ENCODE results near the gene CCDC86. TPM values are rescaled to one million over a fixed set of nuclear protein-coding genes. Genes with fewer than 3 reads are reported as not detected.
A peak's percentile ranks its signal among the peaks of the same experiment; 100 is the strongest.

CCDC86 gene, protein sequence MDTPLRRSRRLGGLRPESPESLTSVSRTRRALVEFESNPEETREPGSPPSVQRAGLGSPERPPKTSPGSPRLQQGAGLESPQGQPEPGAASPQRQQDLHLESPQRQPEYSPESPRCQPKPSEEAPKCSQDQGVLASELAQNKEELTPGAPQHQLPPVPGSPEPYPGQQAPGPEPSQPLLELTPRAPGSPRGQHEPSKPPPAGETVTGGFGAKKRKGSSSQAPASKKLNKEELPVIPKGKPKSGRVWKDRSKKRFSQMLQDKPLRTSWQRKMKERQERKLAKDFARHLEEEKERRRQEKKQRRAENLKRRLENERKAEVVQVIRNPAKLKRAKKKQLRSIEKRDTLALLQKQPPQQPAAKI
- total RNA-seq: 10 to 100 TPM; 25.9 to 85.7 TPM

DNA sequence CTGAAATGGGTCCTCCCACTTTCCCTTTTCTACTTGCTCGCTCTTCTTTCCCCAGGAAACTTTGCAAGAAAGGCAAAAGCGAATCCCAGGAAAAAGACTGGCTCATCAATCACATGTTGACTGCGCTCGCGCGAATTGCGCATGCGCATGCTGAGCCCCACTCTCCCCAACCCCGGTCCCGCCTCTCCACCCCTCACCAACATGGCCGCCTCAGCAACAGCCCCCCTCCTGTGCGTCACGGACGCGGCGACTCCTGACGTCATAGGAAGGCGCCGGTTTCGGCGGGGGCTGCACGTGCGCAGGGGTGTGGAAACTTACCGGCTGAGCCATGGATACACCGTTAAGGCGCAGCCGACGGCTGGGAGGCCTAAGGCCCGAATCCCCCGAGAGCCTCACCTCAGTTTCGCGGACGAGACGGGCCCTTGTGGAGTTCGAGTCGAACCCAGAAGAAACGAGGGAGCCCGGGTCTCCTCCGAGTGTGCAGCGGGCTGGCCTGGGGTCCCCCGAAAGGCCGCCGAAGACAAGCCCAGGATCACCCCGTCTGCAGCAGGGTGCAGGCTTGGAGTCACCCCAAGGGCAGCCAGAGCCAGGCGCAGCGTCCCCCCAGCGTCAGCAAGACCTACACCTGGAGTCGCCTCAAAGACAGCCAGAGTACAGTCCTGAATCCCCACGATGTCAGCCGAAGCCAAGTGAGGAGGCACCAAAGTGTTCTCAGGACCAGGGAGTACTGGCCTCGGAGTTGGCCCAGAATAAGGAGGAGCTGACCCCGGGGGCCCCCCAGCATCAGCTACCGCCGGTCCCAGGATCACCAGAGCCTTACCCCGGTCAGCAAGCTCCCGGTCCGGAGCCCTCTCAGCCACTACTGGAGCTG lies at the start of gene CCDC86:
TSS of gene CCDC86 (plus strand) at position 317 of the 871 bp plus-strand sequence. CDS start at position 329, 12 bp downstream.
- Mint-ChIP-seq H3K9me3 (peaks cover 4% of the 10 kb centered on the region), H3K27ac (peak within 1 kb of the TSS; percentile 95), H3K27me3 (no peaks in the 10 kb centered on the region), H3K4me3 (peak within 1 kb of the TSS; percentile 94), H3K4me1 (peaks cover 33% of the 10 kb centered on the region), H3K36me3 (ENCODE audit: low read depth) (peaks cover 54% of the 10 kb centered on the region)
- ATAC-seq (replicated peaks): peak; percentile 95

DNA sequence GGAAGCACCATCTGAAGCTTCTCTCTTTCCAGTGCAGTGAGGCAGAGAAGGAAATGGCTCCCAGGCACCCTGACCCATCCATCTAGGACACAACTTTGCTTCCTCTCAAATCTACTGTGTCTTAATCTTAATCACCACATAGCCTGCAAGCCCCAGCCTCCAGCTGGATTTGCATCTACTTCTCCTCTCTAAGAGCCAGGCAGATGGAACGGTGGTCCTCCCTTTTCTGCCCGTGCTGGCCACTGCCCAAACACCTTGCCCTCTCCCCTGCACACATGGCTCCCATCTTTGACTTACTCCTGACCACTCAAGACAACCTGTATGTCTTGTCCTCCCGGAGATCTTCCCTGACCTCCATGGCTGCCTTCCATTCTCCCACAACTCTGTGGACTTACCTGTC lies 49.4 kb upstream of the CCDC86 start:
- no peaks in the 10 kb centered on the region for H3K36me3 Mint-ChIP-seq (ENCODE audit: low read depth)
- no peaks in the 10 kb centered on the region for H3K4me1 Mint-ChIP-seq
- no peaks in the 10 kb centered on the region for H3K27me3 Mint-ChIP-seq
- H3K9me3 Mint-ChIP-seq: no peaks in the 10 kb centered on the region
- no peak for ATAC-seq (replicated peaks)
- H3K4me3 Mint-ChIP-seq: no peak overlapping the region
- no peak overlapping the region for H3K27ac Mint-ChIP-seq

DNA sequence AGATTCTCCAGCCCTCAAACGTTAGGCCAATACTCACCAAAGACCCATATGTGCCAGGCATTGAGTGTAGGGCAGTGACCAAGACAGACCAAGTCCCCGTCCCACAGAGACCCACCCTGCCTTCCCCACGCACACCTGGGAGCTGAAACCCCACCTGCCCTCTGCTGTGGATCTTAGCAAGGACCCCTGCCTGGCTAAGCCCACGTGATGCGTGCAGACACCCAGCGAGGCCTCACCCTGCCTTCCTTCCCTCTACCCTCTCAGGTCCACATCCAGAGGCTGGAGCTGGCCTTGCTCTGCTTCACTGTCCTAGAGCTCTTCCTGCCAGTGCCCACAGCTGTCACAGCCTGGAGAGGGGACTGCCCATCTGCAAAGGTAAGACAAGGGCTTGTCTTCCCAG lies 46.6 kb upstream of the CCDC86 start:
- peaks cover under 1% of the 10 kb centered on the region for H3K27me3 Mint-ChIP-seq
- no peaks in the 10 kb centered on the region for H3K9me3 Mint-ChIP-seq

GRCh38 chr11:60797846-60798630 lies 43.9 kb upstream of the CCDC86 start:
- Mint-ChIP-seq H3K9me3 (no peaks in the 10 kb centered on the region), H3K27me3 (peaks cover 8% of the 10 kb centered on the region), H3K4me3 (no peak overlapping the region), H3K27ac (no peak overlapping the region), H3K4me1 (no peaks in the 10 kb centered on the region), H3K36me3 (ENCODE audit: low read depth) (no peaks in the 10 kb centered on the region)
- ATAC-seq (replicated peaks): no peak

More for the DNA sequence above, 46.6 kb upstream of the CCDC86 start:
- Mint-ChIP-seq H3K27ac (no peak overlapping the region), H3K4me1 (no peaks in the 10 kb centered on the region), H3K36me3 (ENCODE audit: low read depth) (no peaks in the 10 kb centered on the region), H3K4me3 (no peak overlapping the region)
- ATAC-seq (replicated peaks): no peak

DNA sequence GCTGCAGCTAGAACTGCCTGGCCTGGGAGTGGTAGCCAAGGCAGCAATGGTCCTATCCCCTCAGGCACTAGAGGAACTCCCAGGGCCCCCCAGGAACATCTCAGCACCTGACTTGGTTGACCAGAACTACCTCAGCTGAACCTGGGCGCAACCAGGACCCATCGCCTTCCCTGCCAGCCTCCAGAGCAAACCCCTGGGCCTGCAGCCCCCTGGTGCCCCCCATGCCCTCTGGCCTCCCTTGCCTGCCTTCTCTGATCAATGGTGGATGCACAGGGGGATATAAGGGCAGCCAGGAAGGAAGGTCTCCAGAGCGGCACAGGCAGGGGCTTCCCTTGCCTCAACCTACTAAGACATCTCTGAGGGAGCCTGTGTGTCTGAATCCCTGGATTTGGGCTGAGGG lies 43.3 kb upstream of the CCDC86 start:
- no peaks in the 10 kb centered on the region for H3K9me3 Mint-ChIP-seq
- ATAC-seq (replicated peaks): no peak
- no peaks in the 10 kb centered on the region for H3K36me3 Mint-ChIP-seq (ENCODE audit: low read depth)
- no peak overlapping the region for H3K4me3 Mint-ChIP-seq
- no peak overlapping the region for H3K27ac Mint-ChIP-seq
- peaks cover 8% of the 10 kb centered on the region for H3K27me3 Mint-ChIP-seq
- no peaks in the 10 kb centered on the region for H3K4me1 Mint-ChIP-seq

GRCh38 chr11:60801194-60801593 lies 40.7 kb upstream of the CCDC86 start:
- Mint-ChIP-seq H3K4me1 (no peaks in the 10 kb centered on the region), H3K9me3 (no peaks in the 10 kb centered on the region), H3K4me3 (no peak overlapping the region), H3K27ac (no peak overlapping the region), H3K27me3 (peaks cover 11% of the 10 kb centered on the region), H3K36me3 (ENCODE audit: low read depth) (no peaks in the 10 kb centered on the region)
- no peak for ATAC-seq (replicated peaks)

GRCh38 chr11:60803273-60803936 lies 38.5 kb upstream of the CCDC86 start:
- ATAC-seq (replicated peaks): no peak
- Mint-ChIP-seq H3K9me3 (no peaks in the 10 kb centered on the region), H3K27ac (no peak overlapping the region), H3K27me3 (peaks cover 16% of the 10 kb centered on the region), H3K4me1 (no peaks in the 10 kb centered on the region), H3K4me3 (no peak overlapping the region), H3K36me3 (ENCODE audit: low read depth) (no peaks in the 10 kb centered on the region)

- Mint-ChIP-seq H3K4me1 (no peaks in the 10 kb centered on the region), H3K36me3 (ENCODE audit: low read depth) (no peaks in the 10 kb centered on the region), H3K9me3 (no peaks in the 10 kb centered on the region), H3K27me3 (peaks cover 17% of the 10 kb centered on the region), H3K27ac (no peak overlapping the region), H3K4me3 (no peak overlapping the region)
- ATAC-seq (replicated peaks): no peak
Observed at GRCh38 chr11:60809249-60809648, 32.7 kb upstream of the CCDC86 start.

DNA sequence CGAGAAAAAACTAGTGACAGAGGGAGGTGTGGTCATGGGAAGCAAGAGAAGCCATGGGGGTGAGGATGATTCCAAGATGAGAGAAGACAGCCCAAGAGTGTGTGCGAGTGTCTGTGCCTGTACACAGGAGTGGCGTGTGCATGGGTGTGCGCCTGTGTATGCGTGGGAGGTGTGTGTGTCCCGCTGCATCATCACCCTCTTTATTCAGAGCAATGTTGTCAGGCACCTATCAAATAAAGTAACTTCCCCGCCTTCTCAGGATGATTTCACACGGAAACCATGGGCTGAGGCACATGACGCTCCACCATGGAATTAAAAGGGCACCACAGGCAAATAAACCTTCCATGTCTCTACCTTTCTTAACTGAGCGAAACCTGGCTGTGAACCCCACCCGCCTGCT lies 32.2 kb upstream of the CCDC86 start:
- Mint-ChIP-seq H3K27ac (no peak overlapping the region), H3K27me3 (peaks cover 17% of the 10 kb centered on the region), H3K4me3 (no peak overlapping the region), H3K36me3 (ENCODE audit: low read depth) (no peaks in the 10 kb centered on the region), H3K9me3 (no peaks in the 10 kb centered on the region), H3K4me1 (no peaks in the 10 kb centered on the region)
- ATAC-seq (replicated peaks): no peak

DNA sequence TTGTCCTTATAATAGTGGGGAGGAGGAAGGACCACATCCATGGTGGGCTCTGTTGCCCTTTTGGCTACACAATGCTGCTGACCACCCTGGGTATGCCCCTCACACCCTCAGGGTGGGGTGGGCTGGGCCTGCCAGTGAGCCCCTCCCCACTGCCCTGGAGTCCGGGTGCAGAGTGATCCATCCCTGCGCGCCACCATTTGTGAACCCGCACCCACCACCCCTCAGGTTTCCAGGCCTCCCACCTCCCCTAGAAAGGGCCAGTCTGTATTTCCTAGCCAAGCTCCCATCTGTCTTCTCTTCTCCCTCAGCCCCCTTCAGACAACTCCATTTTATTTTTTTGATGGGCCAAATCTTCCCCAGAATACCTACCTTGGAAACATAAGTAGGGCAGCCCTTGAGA lies 31.8 kb upstream of the CCDC86 start:
- Mint-ChIP-seq H3K4me1 (no peaks in the 10 kb centered on the region), H3K27ac (no peak overlapping the region)
- no peak for ATAC-seq (replicated peaks)

GRCh38 chr11:60810569-60810968 lies 31.3 kb upstream of the CCDC86 start:
- Mint-ChIP-seq H3K9me3 (no peaks in the 10 kb centered on the region), H3K36me3 (ENCODE audit: low read depth) (no peaks in the 10 kb centered on the region), H3K4me1 (no peaks in the 10 kb centered on the region), H3K27me3 (peaks cover 17% of the 10 kb centered on the region), H3K27ac (no peak overlapping the region), H3K4me3 (no peak overlapping the region)
- no peak for ATAC-seq (replicated peaks)

More for the DNA sequence above, 31.8 kb upstream of the CCDC86 start:
- Mint-ChIP-seq H3K36me3 (ENCODE audit: low read depth) (no peaks in the 10 kb centered on the region), H3K4me3 (no peak overlapping the region), H3K27me3 (peaks cover 17% of the 10 kb centered on the region), H3K9me3 (no peaks in the 10 kb centered on the region)

DNA sequence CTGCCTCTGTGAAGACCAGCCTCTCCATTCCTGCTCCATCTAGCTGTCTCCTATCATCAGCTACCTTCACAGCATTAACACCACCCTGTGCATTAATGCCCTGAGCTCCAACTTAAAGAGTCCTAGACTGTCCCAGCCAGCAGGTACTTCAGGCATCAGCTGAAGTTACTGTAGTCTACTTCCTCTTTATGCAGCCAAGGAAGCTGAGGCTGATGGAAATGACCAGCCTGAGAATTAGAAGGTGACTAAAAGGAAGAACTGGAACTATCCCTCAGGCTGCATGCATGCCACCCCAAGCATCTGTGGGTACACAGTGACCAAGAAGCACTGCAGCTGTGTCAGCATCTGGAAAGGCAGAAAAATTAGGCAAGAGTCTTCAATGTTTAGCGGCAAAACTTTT lies 28.6 kb upstream of the CCDC86 start:
- Mint-ChIP-seq H3K27me3 (peaks cover 10% of the 10 kb centered on the region), H3K4me1 (no peaks in the 10 kb centered on the region), H3K36me3 (ENCODE audit: low read depth) (no peaks in the 10 kb centered on the region), H3K4me3 (no peak overlapping the region), H3K9me3 (no peaks in the 10 kb centered on the region), H3K27ac (no peak overlapping the region)
- no peak for ATAC-seq (replicated peaks)

- Mint-ChIP-seq H3K4me3 (no peak overlapping the region), H3K27ac (no peak overlapping the region), H3K9me3 (no peaks in the 10 kb centered on the region), H3K4me1 (no peaks in the 10 kb centered on the region), H3K36me3 (ENCODE audit: low read depth) (no peaks in the 10 kb centered on the region), H3K27me3 (peaks cover 10% of the 10 kb centered on the region)
- no peak for ATAC-seq (replicated peaks)
Observed at GRCh38 chr11:60814112-60814511, 27.8 kb upstream of the CCDC86 start.

GRCh38 chr11:60816590-60817157 lies 25.2 kb upstream of the CCDC86 start:
- ATAC-seq (replicated peaks): no peak
- Mint-ChIP-seq H3K9me3 (no peaks in the 10 kb centered on the region), H3K4me3 (no peak overlapping the region), H3K4me1 (no peaks in the 10 kb centered on the region), H3K27me3 (peaks cover 4% of the 10 kb centered on the region), H3K36me3 (ENCODE audit: low read depth) (no peaks in the 10 kb centered on the region), H3K27ac (no peak overlapping the region)

Measured in activated T-helper 17 cell treated with anti-CD3 and anti-CD28 coated beads, Interleukin-2, amount 50 U/mL, for 72 hours (primary cell).